Smooth muscle cell (in vitro differentiated cells): ENCODE results near the gene MED25. TPM values are rescaled to one million over a fixed set of nuclear protein-coding genes. Genes with fewer than 3 reads are reported as not detected.

Source experiments
- DNase-seq: peaks from one replicate; lab custom pipeline; 2025; ENCODE audit not compliant: unreplicated experiment; lab: John Stamatoyannopoulos, UW
- H2AFZ ChIP-seq: fragments of 200-600 bp; sonication (generic); 2 replicates; pipeline ENCODE4 v1.6.0; 2016; ENCODE audit warnings: antibody characterized with exemption, low read depth, mild to moderate bottlenecking
- H3F3A ChIP-seq: fragments of 200-600 bp; sonication (generic); 2 replicates; pipeline ENCODE4 v1.6.0; 2017; ENCODE audit warnings: antibody characterized with exemption, low read depth
- H3K27ac ChIP-seq: fragments of 200-600 bp; sonication (generic); 2 replicates; pipeline ENCODE4 v1.5.1; 2016; ENCODE audit warnings: low read depth, mild to moderate bottlenecking
- H3K27me3 ChIP-seq: fragments of 200-600 bp; sonication (generic); 2 replicates; pipeline ENCODE4 v1.6.1; 2016; ENCODE audit warnings: low read depth, mild to moderate bottlenecking
- H3K36me3 ChIP-seq: fragments of 200-600 bp; sonication (generic); 2 replicates; pipeline ENCODE4 v1.5.1; 2016; ENCODE audit warnings: low read depth
- H3K4me1 ChIP-seq: fragments of 200-600 bp; sonication (generic); 2 replicates; pipeline ENCODE4 v1.5.1; 2016; ENCODE audit warnings: low read depth
- H3K4me2 ChIP-seq: fragments of 200-600 bp; sonication (generic); 2 replicates; pipeline ENCODE4 v1.6.0; 2016; ENCODE audit warnings: mild to moderate bottlenecking
- H3K4me3 ChIP-seq: fragments of 200-600 bp; sonication (generic); 2 replicates; pipeline ENCODE4 v1.5.1; 2016; ENCODE audit warnings: mild to moderate bottlenecking
- H3K79me2 ChIP-seq: fragments of 200-600 bp; sonication (generic); 2 replicates; pipeline ENCODE4 v1.6.0; 2016; ENCODE audit warnings: low read depth, mild to moderate bottlenecking
- H3K9ac ChIP-seq: fragments of 200-600 bp; sonication (generic); 2 replicates; pipeline ENCODE4 v1.6.0; 2016; ENCODE audit warnings: low read depth
- H3K9me3 ChIP-seq: fragments of 200-600 bp; sonication (generic); replicated peaks from 2 replicates; pipeline ENCODE4 v1.5.1; 2016; ENCODE audit warnings: low read depth
- H4K20me1 ChIP-seq: fragments of 200-600 bp; sonication (generic); 2 replicates; pipeline ENCODE4 v1.6.0; 2016; ENCODE audit warnings: low read depth
- WGBS: methylation state at CpG from one replicate; pipeline ENCODE4 v1.1.7; 2016; ENCODE audit warnings: low lambda C conversion rate; 5-methylcytosine and 5-hydroxymethylcytosine counted together
- polyA plus RNA-seq: library from polyadenylated mRNA; unstranded; fragments of >200 nt; fragmentation: Nextera tagmentation; extraction: Ambion mirVana; gene quantifications from 2 replicates; pipeline ENCODE4 v1.2.1, GENCODE V29; 2016
- total RNA-seq: library from RNA; depleted of rRNA; stranded (reverse); fragments of >200 nt; gene quantifications from 2 replicates; pipeline ENCODE4 v1.2.3, GENCODE V29; 2014
- TF ChIP-seq, protein P1 (sequence below): fragments of 200-600 bp; sonication (generic); IDR thresholded peaks from 2 replicates; pipeline ENCODE4 v1.5.1; 2017; ENCODE audit warnings: borderline replicate concordance, mild to moderate bottlenecking, antibody characterized with exemption; ENCODE audit not compliant: insufficient read depth, poor library complexity, severe bottlenecking

Gene MED25
- total and polyA plus RNA-seq, 2 experiments from 2014 or later, result 20.4 to 34.1 TPM

DNA sequence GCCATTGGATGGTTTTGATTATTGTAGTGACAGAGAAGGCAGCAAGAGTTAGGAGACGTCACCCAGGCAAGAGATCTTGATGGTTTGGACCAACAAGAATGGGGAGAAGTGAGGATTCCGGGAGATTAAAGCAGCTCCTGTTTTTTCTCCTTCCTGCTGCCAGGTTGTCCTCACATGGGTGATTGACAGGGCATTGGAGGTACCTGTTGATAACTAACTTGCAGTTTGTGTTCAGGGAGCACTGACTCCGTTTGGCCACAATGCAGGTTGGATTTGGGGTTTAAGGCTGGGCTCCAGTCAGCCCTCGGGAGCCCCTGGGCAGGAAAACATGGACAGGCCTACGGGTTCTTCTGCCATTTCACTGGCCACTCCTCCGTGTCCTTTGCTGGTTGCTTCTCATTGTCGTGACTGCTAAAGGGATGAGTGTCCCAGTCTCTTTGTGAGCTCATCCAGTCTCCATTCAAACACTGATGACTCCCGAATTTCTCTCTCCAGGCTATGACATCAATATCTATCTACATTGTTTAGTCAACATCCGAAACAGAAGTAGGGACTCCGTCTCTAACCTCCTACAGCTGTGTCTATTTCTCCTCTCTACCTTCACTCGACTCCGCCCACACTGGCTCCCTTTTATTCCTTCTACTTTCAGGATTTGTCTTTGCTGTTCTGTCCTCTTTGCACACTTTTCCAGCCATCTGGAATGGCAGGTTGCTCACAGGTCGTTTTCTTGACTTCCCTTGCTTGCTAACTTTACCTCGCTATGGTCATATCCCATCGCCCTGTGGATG lies 31.5 kb downstream of the MED25 start:
- Histone ChIP-seq H3K27me3 (no peaks in the 10 kb centered on the region), H3K27ac (peak overlapping the region; percentile 98), H4K20me1 (peaks cover 35% of the 10 kb centered on the region), H3F3A (peaks cover 12% of the 10 kb centered on the region), H3K4me2 (peak overlapping the region; percentile 90), H3K36me3 (no peaks in the 10 kb centered on the region), H3K4me3 (peak overlapping the region; percentile 86), H2AFZ (no peak overlapping the region), H3K79me2 (peaks cover 48% of the 10 kb centered on the region), H3K9me3 (no peaks in the 10 kb centered on the region), H3K4me1 (peaks cover 13% of the 10 kb centered on the region), H3K9ac (no peak overlapping the region)
- DNase-seq, result no peak
- WGBS, result 93% methylated on average over 15 of the region's 15 CpGs
- TF ChIP-seq, protein P1, sequence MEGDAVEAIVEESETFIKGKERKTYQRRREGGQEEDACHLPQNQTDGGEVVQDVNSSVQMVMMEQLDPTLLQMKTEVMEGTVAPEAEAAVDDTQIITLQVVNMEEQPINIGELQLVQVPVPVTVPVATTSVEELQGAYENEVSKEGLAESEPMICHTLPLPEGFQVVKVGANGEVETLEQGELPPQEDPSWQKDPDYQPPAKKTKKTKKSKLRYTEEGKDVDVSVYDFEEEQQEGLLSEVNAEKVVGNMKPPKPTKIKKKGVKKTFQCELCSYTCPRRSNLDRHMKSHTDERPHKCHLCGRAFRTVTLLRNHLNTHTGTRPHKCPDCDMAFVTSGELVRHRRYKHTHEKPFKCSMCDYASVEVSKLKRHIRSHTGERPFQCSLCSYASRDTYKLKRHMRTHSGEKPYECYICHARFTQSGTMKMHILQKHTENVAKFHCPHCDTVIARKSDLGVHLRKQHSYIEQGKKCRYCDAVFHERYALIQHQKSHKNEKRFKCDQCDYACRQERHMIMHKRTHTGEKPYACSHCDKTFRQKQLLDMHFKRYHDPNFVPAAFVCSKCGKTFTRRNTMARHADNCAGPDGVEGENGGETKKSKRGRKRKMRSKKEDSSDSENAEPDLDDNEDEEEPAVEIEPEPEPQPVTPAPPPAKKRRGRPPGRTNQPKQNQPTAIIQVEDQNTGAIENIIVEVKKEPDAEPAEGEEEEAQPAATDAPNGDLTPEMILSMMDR, result no peak

GRCh38 chr19:49850221-49850486 lies 32.1 kb downstream of the MED25 start:
- Histone ChIP-seq H3K79me2 (peaks cover 51% of the 10 kb centered on the region), H2AFZ (no peak overlapping the region), H3K36me3 (no peaks in the 10 kb centered on the region), H3F3A (peaks cover 13% of the 10 kb centered on the region), H3K27ac (peak overlapping the region; percentile 98), H4K20me1 (peaks cover 40% of the 10 kb centered on the region), H3K4me3 (peak overlapping the region; percentile 86), H3K9me3 (no peaks in the 10 kb centered on the region), H3K4me1 (peaks cover 13% of the 10 kb centered on the region), H3K4me2 (peak overlapping the region; percentile 90), H3K27me3 (no peaks in the 10 kb centered on the region), H3K9ac (no peak overlapping the region)
- WGBS, result 63% methylated on average over 12 of the region's 12 CpGs
- no peak for DNase-seq
- TF ChIP-seq, protein P1, result no peak

- Histone ChIP-seq H3K9ac (peak within 1 kb of the TSS; percentile 98), H3K4me3 (peak within 1 kb of the TSS; percentile 86), H3K4me2 (peak within 1 kb of the TSS; percentile 90), H3K27ac (peak within 1 kb of the TSS; percentile 98), H3K79me2 (peaks cover 54% of the 10 kb centered on the region), H4K20me1 (peaks cover 46% of the 10 kb centered on the region), H3K36me3 (no peaks in the 10 kb centered on the region), H3K9me3 (no peaks in the 10 kb centered on the region), H3F3A (peaks cover 19% of the 10 kb centered on the region), H2AFZ (peak within 1 kb of the TSS; percentile 68), H3K4me1 (peaks cover 13% of the 10 kb centered on the region), H3K27me3 (no peaks in the 10 kb centered on the region)
- TF ChIP-seq, protein P1, result no peak
- DNase-seq, result peak; percentile 88
- 2% methylated on average over 42 of the region's 98 CpGs for WGBS
Observed at GRCh38 chr19:49850487-49851342, 32.6 kb downstream of the MED25 start, which contains the start of gene PTOV1. TSS of gene PTOV1 (plus strand) at chr19:49851159.
